ENCODE results near the gene RUFY3. TPM values are rescaled to one million over a fixed set of nuclear protein-coding genes. Genes with fewer than 3 reads are reported as not detected.
"Not testable (repeated sequence)": the region's sequence is repeated elsewhere in the genome, so short reads cannot be mapped to it uniquely, and the experiment has no call there.

The RUFY3 gene
- total RNA-seq, 2 experiments from 2014 or later: 12.7 to 22.8 TPM

DNA sequence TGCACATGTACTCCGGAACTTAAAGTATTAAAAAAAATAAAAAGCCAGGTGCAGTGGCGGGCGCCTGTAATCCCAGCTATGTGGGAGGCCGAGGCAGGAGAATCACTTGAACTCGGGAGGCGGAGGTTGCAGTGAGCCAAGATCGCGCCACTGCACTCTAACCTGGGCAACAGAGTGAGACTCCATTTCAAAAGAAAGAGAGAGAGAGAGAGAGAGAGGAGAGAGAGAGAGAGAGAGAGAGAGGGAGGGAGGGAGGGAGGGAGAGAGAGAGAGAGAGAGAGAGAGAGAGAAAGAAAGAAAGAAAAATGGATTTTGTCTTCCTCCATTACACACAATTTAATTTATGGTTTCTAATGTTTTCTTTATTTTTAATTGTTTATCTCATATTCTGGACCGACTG, 11.1 kb downstream of the RUFY3 start:
- not testable (repeated sequence) for H3K27ac Mint-ChIP-seq; H3K4me3 Mint-ChIP-seq; ATAC-seq; H3K27me3 Mint-ChIP-seq; H3K36me3 Mint-ChIP-seq; DNase-seq; H3K9me3 Mint-ChIP-seq (ENCODE audit: low read depth)
- peaks cover 32% of the 10 kb centered on the region for H3K4me1 Mint-ChIP-seq
- CTCF ChIA-PET: interaction anchor here (0.6 kb wide), 1 partner anchor 32 kb away, joined by 3 read pairs; no protein-coding TSS in a partner anchor

DNA sequence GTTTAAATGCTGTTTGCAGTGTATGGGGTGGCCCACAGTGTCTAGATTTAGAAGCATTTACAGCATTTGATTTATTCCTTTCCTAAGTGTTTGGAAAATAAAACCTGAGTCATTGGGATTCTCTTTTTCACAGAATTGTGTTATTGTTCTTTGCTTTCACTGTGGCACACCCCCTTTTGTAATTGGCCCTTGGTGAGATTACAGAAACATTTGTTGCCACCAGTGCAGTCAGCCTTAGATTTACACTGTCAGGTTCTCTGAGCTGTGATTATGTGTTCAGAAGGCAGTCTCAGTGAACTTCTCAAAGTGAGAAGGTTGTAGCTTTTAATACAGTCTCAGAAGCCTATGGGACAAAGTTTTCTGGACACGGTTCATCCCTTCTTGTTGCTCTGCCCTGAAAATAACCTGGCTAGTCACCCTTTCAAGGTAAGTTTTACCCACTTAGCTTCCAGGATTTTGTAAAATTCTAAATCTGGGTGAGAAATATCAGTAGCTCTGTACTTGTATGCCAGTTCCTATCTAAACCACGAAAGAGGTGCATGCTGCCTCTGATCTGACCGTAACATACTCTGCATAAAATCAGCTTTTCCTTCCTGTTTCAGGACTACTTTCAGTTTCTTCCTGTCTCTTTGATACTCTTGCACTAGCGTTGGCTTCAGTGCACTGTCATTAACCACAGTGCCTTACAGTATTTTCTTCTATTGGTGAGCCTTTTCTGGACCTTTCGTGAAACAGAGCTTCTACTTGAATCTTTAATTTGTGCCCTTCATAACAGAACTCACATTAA, 12.6 kb downstream of the RUFY3 start:
- ATAC-seq: peak; percentile 92
- DNase-seq: peak; percentile 71
- Mint-ChIP-seq H3K27me3 (no peaks in the 10 kb centered on the region), H3K4me1 (peaks cover 32% of the 10 kb centered on the region), H3K4me3 (peak overlapping the region; percentile 73), H3K36me3 (no peaks in the 10 kb centered on the region), H3K27ac (peak overlapping the region; percentile 87), H3K9me3 (ENCODE audit: low read depth) (no peaks in the 10 kb centered on the region)
- CTCF ChIA-PET: interaction anchor here (0.8 to 4.7 kb wide), 21 partner anchors 10 to 974 kb away, joined by 3 to 57 read pairs (median 6); partner anchors contain the start of genes MOB1B, RUFY3, SULT1B1 and UTP3

DNA sequence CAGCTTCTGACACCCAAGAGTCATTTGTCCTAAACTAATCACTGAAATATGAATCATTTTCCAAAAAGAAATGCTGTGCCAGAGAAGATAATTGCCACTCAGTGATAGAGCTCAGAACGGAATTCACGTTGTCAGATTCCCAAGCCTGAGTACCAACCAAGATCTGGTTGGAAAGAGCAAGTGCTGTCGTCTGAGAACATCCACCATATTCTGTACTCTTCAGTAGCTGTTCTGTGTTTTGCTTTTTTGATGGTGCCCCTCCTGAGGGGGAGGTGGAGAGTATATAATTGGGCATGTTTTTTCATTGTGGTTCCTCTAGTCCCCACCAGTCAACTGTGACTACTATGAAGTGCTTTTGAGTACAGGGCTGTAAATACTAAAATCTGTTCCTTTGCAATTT, 13.2 kb downstream of the RUFY3 start:
- H3K9me3 Mint-ChIP-seq (ENCODE audit: low read depth): no peaks in the 10 kb centered on the region
- peaks cover 32% of the 10 kb centered on the region for H3K4me1 Mint-ChIP-seq
- H3K36me3 Mint-ChIP-seq: no peaks in the 10 kb centered on the region
- peak overlapping the region; percentile 87 for H3K27ac Mint-ChIP-seq
- ATAC-seq (peak; percentile 32), DNase-seq (no peak)
- peaks cover under 1% of the 10 kb centered on the region for H3K27me3 Mint-ChIP-seq
- CTCF ChIA-PET: interaction anchor here (1.0 to 4.7 kb wide), 19 partner anchors 10 to 275 kb away, joined by 3 to 57 read pairs (median 7); partner anchors contain the start of genes MOB1B, RUFY3 and UTP3
- H3K4me3 Mint-ChIP-seq: peak overlapping the region; percentile 73

DNA sequence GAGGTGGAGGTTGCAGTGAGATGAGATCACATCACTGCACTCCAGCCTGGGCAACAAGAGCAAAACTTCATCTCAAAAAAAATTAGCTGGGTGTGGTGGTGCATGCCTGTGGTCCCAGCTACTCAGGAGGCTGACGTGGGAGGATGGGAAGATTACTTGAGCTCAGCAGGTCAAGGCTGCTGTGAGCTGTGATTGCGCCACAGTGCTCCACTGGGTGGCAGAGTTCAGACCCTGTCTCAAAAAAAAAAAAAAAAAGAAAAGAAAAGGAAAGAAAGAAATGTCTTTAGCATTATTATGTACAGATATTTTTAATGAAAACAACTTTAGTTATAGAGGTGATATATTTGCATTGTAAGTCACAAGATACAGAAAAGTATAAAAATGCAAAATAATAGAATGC, 14.2 kb downstream of the RUFY3 start:
- DNase-seq: peak; percentile 72
- H3K9me3 Mint-ChIP-seq (ENCODE audit: low read depth); H3K36me3 Mint-ChIP-seq; H3K27me3 Mint-ChIP-seq: not testable (repeated sequence)
- CTCF ChIA-PET: interaction anchor here (0.9 to 4.7 kb wide), 16 partner anchors 9 to 274 kb away, joined by 3 to 57 read pairs (median 8); partner anchors contain the start of genes MOB1B, RUFY3 and UTP3
- H3K4me1 Mint-ChIP-seq: peaks cover 32% of the 10 kb centered on the region
- ATAC-seq: peak; percentile 41
- H3K27ac Mint-ChIP-seq: peak overlapping the region; percentile 80
- H3K4me3 Mint-ChIP-seq: peak overlapping the region; percentile 43

DNA sequence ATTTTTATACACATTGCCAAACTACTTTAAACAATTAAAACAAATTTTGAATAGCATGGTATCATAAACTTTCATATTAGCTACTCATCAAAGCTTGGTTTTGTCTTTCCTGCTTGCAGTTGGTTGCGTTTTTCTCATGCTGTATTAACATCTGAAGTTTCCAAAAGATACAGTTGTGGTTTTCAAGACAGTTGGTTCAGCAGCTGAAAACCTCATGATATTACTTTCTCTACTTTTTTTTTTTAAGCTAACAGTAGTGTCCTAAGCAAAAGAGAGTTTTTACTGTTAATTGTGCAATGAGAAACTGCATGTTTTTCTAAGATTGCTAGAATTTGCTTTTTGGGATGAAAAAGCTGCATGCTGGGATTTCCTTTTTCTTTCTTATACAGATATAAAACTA, 15.2 kb downstream of the RUFY3 start:
- CTCF ChIA-PET: interaction anchor here (0.7 to 4.7 kb wide), 11 partner anchors 8 to 673 kb away, joined by 3 to 57 read pairs (median 4); partner anchors contain the start of genes RUFY3 and UTP3
- H3K4me3 Mint-ChIP-seq: no peak overlapping the region
- no peaks in the 10 kb centered on the region for H3K36me3 Mint-ChIP-seq
- no peaks in the 10 kb centered on the region for H3K9me3 Mint-ChIP-seq (ENCODE audit: low read depth)
- peaks cover 32% of the 10 kb centered on the region for H3K4me1 Mint-ChIP-seq
- no peak for ATAC-seq
- no peak for DNase-seq
- peaks cover 2% of the 10 kb centered on the region for H3K27me3 Mint-ChIP-seq
- H3K27ac Mint-ChIP-seq: peak overlapping the region; percentile 49

DNA sequence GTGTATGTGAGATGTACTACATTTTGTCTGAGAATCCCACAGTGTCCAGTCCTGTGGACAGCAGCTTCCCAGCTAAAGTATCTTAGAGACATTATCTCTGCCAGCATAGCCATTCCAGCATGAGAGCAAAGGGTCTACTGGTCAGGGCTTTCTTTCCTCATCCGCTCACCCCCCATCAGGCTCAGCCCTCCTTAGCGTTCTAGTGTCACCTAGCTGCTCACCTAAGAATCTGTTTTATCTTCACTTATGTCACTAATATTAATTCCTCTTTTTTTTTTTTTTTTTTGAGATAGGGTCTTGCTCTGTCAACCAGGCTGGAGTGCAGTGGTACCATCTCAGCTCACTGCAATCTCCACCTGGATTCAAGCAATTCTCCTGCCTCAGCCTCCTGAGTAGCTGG, 15.6 kb downstream of the RUFY3 start:
- peak overlapping the region; percentile 49 for H3K27ac Mint-ChIP-seq

DNA sequence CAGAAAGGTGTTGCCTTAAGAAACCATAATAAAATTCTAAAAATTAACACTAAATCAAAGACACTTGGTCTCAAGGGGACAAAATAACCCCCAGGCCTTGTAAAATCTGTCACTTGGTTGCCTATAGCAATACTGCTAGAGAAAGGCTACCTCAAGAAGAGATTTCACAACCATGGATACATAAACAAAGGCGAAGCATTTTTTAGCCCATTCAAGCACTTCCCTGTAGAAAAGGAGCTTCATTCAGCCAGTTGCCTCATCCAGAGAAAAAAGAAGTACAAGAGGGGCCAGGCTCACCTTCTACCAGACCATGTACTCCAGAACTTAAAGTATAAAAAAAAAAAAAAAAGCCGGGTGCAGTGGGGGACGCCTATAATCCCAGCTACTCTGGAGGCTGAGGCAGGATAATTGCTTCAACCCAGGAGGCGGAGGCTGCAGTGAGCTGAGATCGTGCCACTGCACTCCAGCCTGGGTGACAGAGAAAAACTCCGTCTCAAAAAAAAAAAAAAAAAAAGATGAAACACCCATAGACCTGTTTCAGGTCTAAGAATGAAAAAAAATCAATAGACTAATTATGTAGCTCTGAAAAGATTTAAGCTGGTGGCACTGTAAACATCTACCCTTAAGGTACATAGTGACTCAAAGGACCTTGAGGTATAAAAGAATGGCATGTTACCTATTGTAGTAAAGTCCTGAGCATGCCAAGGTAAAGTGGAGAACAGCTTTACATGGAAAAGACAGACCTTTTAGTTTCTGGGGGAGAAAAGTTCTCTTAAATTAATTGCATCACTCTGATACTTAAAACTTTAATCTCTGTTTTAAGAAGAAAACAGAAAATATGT, 18.0 kb downstream of the RUFY3 start:
- Mint-ChIP-seq H3K4me3 (no peak overlapping the region), H3K27me3 (peaks cover 2% of the 10 kb centered on the region), H3K27ac (no peak overlapping the region), H3K4me1 (peaks cover 24% of the 10 kb centered on the region), H3K9me3 (ENCODE audit: low read depth) (no peaks in the 10 kb centered on the region), H3K36me3 (no peaks in the 10 kb centered on the region)
- ATAC-seq (no peak), DNase-seq (no peak)
- CTCF ChIA-PET: interaction anchor here (1.1 to 1.9 kb wide), 4 partner anchors 11 to 100 kb away, joined by 3 to 5 read pairs (median 4); no protein-coding TSS in a partner anchor

More for the DNA sequence above, 15.6 kb downstream of the RUFY3 start:
- Mint-ChIP-seq H3K9me3 (ENCODE audit: low read depth) (no peaks in the 10 kb centered on the region), H3K4me1 (peaks cover 32% of the 10 kb centered on the region), H3K36me3 (no peaks in the 10 kb centered on the region), H3K27me3 (peaks cover 2% of the 10 kb centered on the region), H3K4me3 (no peak overlapping the region)
- no peak for DNase-seq
- CTCF ChIA-PET: interaction anchor here (0.7 to 4.7 kb wide), 12 partner anchors 9 to 673 kb away, joined by 3 to 57 read pairs (median 4); partner anchors contain the start of genes RUFY3 and UTP3
- no peak for ATAC-seq

DNA sequence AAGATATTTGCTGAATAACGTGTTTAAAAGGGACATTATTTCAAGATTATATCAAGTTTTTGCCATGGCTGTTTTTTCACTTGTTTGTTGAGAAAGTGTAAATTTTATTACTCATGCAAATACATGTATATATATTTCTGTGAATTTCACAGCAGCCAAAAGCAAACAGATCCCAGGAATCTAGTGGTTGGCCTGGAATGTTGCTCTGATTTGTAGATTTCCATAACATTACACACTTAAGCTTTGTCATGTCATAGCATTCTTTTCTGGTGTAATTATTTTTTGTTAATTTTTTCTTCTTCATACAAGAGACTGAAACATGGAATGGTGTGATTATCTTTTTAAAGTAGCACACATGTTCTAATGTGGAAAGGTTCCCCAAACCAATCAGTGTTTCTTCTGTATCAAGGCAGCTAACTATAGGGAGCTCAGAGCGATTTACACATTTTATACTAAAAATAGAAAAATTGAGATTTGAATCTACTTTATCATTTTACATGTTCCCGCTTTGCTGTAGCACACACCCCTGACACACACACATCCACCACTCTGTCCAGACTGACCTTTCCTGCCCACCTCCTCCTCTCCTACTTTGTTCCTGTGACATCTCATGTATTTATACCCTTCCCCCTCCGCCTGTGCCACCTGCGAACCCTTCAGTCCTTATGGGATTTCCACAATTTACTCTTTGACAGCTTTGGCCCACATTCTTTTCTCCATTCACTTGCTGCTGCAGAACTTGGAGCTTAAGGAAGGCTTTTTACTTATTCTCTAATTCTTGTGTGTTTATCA, 20.3 kb downstream of the RUFY3 start:
- DNase-seq: no peak
- Mint-ChIP-seq H3K27me3 (peaks cover 2% of the 10 kb centered on the region), H3K27ac (no peak overlapping the region), H3K9me3 (ENCODE audit: low read depth) (no peaks in the 10 kb centered on the region), H3K4me3 (no peak overlapping the region), H3K36me3 (no peaks in the 10 kb centered on the region), H3K4me1 (peaks cover 4% of the 10 kb centered on the region)
- CTCF ChIA-PET: no interaction called here
- no peak for ATAC-seq

DNA sequence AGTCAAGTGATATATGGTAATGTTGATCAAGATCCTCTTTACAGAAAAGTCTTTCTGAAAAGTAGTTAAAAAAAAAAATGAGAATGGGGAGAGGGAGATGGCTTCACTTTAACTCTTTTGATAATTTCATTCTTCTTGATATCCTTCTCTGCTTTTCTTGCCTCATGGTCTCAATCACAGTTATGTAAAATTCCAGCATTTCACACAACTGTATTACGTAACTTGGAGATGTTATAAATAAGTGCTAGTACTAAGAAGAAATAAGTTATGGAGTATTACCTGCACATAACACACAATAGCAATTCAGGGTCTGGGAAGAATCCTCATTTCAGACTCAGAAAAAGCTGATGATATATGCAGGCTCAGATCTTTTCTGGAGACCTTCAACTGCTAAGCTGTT, 22.0 kb downstream of the RUFY3 start:
- H3K4me1 Mint-ChIP-seq: peaks cover 9% of the 10 kb centered on the region
- peaks cover 2% of the 10 kb centered on the region for H3K36me3 Mint-ChIP-seq
- H3K4me3 Mint-ChIP-seq: no peak overlapping the region
- ATAC-seq: no peak
- H3K27ac Mint-ChIP-seq: no peak overlapping the region
- CTCF ChIA-PET: interaction anchor here (1.0 kb wide), 1 partner anchor 96 kb away, joined by 4 read pairs; the partner anchor contains the start of gene GRSF1
- no peaks in the 10 kb centered on the region for H3K9me3 Mint-ChIP-seq (ENCODE audit: low read depth)
- no peak for DNase-seq
- H3K27me3 Mint-ChIP-seq: peaks cover 4% of the 10 kb centered on the region

DNA sequence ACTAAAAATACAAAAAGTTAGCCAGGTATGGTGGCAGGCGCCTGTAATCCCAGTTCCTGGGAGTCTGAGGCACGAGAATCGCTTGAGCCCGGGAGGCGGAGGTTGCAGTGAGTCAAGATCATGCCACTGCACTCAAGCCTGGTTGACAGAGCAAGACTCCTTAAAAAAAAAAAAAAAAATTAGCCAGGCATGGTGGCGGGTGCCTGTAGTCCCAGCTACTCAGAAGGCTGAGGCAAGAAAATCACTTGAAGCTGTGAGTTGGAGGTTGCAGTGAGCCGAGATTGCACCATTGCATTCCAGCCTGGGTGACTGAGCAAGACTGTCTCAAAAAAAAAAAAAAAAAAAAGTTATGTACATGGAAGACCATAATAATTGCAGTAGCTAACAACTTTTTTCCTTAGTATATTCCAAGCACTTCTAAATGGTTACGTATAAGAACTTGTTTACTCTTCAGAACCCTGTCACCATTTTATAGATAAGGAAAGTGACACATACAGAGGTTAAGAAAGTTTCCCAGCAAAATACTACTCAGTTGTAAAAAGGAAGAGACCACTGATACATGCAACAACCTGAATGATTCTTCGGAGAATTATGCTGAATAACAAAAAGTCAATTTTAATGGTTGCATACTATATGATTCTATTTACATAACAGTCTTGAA, 24.5 kb downstream of the RUFY3 start:
- ATAC-seq (no peak), DNase-seq (no peak)
- Mint-ChIP-seq H3K4me1 (peaks cover 15% of the 10 kb centered on the region), H3K36me3 (peaks cover 4% of the 10 kb centered on the region), H3K9me3 (ENCODE audit: low read depth) (no peaks in the 10 kb centered on the region), H3K27ac (no peak overlapping the region), H3K4me3 (no peak overlapping the region), H3K27me3 (peaks cover 3% of the 10 kb centered on the region)
- CTCF ChIA-PET: interaction anchor here (2.2 kb wide), 1 partner anchor 11 kb away, joined by 8 read pairs; no protein-coding TSS in a partner anchor

DNA sequence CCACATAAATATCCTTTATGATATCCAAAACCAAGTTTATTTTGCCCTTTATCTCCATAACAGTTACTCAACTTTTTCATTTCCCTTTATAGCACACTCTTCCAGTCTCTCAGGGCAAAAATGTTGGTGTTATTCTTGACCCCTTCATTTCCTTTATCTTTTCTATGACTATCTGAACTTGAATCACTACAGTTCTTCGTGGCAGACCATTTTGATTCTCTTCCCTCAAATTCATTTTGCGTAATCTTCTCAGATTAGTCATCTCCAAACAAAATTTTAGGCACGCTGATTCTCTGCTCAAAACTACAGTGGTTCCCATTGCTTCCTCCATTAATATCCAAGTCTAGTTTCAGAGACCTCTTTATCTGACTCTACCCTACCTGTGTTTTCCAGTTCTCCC, 26.1 kb downstream of the RUFY3 start:
- peaks cover 3% of the 10 kb centered on the region for H3K27me3 Mint-ChIP-seq
- ATAC-seq (no peak), DNase-seq (no peak)
- no peaks in the 10 kb centered on the region for H3K9me3 Mint-ChIP-seq (ENCODE audit: low read depth)
- no peak overlapping the region for H3K4me3 Mint-ChIP-seq
- H3K4me1 Mint-ChIP-seq: peaks cover 15% of the 10 kb centered on the region
- no peak overlapping the region for H3K27ac Mint-ChIP-seq
- CTCF ChIA-PET: no interaction called here
- H3K36me3 Mint-ChIP-seq: peaks cover 4% of the 10 kb centered on the region

DNA sequence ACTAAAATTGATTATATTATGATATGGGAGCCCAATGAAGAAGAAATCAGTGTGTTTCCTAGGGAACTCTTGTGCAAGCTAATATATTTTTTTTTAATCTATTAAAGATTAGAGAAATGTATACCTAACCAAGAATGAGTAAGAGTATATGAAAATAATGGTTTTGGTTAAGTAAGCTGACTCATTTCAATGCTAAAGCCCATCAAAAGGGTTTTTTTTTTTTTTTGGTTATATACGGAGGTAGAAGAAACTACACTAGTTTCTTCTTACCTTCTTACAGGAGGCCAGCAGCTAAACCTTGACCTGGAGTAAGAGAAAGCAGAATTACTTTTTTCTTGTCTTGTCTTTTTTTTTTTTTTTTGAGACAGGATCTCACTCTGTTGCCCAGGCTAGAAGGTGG, 27.5 kb downstream of the RUFY3 start:
- peaks cover 3% of the 10 kb centered on the region for H3K27me3 Mint-ChIP-seq
- peaks cover 15% of the 10 kb centered on the region for H3K4me1 Mint-ChIP-seq
- no peak overlapping the region for H3K4me3 Mint-ChIP-seq
- H3K27ac Mint-ChIP-seq: no peak overlapping the region
- no peaks in the 10 kb centered on the region for H3K9me3 Mint-ChIP-seq (ENCODE audit: low read depth)
- H3K36me3 Mint-ChIP-seq: peaks cover 6% of the 10 kb centered on the region
- DNase-seq: no peak
- peak; percentile 65 for ATAC-seq
- CTCF ChIA-PET: interaction anchor here (0.5 to 2.0 kb wide), 3 partner anchors 13 to 82 kb away, joined by 3 to 6 read pairs (median 4); no protein-coding TSS in a partner anchor

Data from activated CD8-positive, alpha-beta memory T cell treated with anti-CD3 and anti-CD28 coated beads, Interleukin-2, amount 10 ng/mL, durations not matched to agents 7 days and 5 days (primary cell).